ENCODE results near the gene POLR1A. TPM values are rescaled to one million over a fixed set of nuclear protein-coding genes. Genes with fewer than 3 reads are reported as not detected.

The POLR1A gene
- total and polyA plus RNA-seq, 4 donors: 3.2 to 12.3 (median 6.1) TPM

- Histone ChIP-seq H3K4me1 (ENCODE audit: control insufficient read depth in 4 of 4, insufficient read depth in 4 of 4, low read length in 3 of 4) (no peaks in the 10 kb centered on the region), H3K36me3 (ENCODE audit: control insufficient read depth in 4 of 4, insufficient read depth in 3 of 4, low read depth in 1 of 4, low read length in 3 of 4) (peaks cover 18 to 98% (median 77%) of the 10 kb centered on the region in 4 donors), H3K27me3 (ENCODE audit: control insufficient read depth in 4 of 4, insufficient read depth in 4 of 4, low read length in 3 of 4) (no peaks in the 10 kb centered on the region), H3K27ac (ENCODE audit: low read depth in 1 of 2, low read length in 2 of 2) (no peak overlapping the region), H3K9ac (ENCODE audit: low read depth in 1 of 2, low read length in 2 of 2) (no peak overlapping the region), H3K9me3 (ENCODE audit: control insufficient read depth in 4 of 4, low read length in 3 of 4) (no peaks in the 10 kb centered on the region), H3K4me3 (ENCODE audit: low read depth in 1 of 3, low read length in 3 of 3) (no peak overlapping the region)
- no peak for DNase-seq (ENCODE audit: low spot score)
- WGBS: 86% methylated on average over 5 of the region's 5 CpGs
- no peak for TF ChIP-seq NR2F2 (IDR thresholded peaks at IDR 0.05)
- TF ChIP-seq EGR1 (IDR thresholded peaks at IDR 0.05; ENCODE audit: low read depth in 2 of 2): no peak
- no peak for TF ChIP-seq CTCF (IDR thresholded peaks at IDR 0.05; ENCODE audit: low read depth, low read length, missing input control)
- TF ChIP-seq JUND (IDR thresholded peaks at IDR 0.05): no peak
- TF ChIP-seq HNF4G (IDR thresholded peaks at IDR 0.05): no peak
- TF ChIP-seq RAD21 (IDR thresholded peaks at IDR 0.05): no peak
- TF ChIP-seq REST (IDR thresholded peaks at IDR 0.05): no peak
- no peak for TF ChIP-seq MAX (IDR thresholded peaks at IDR 0.05)
Observed at GRCh38 chr2:86124683-86125082, 19.0 kb upstream of the POLR1A start.

- H3K27ac ChIP-seq (ENCODE audit: low read depth in 1 of 2, low read length in 2 of 2): no peak overlapping the region
- DNase-seq (ENCODE audit: low spot score): no peak
- TF ChIP-seq MAX (IDR thresholded peaks at IDR 0.05) (no peak), REST (IDR thresholded peaks at IDR 0.05) (no peak), HNF4G (IDR thresholded peaks at IDR 0.05) (no peak)
- peaks cover 20 to 98% (median 79%) of the 10 kb centered on the region in 4 donors for H3K36me3 ChIP-seq (ENCODE audit: control insufficient read depth in 4 of 4, insufficient read depth in 3 of 4, low read depth in 1 of 4, low read length in 3 of 4)
- H3K4me3 ChIP-seq (ENCODE audit: low read depth in 1 of 3, low read length in 3 of 3): no peak overlapping the region
- no peak overlapping the region for H3K9ac ChIP-seq (ENCODE audit: low read depth in 1 of 2, low read length in 2 of 2)
- H3K27me3 ChIP-seq (ENCODE audit: control insufficient read depth in 4 of 4, insufficient read depth in 4 of 4, low read length in 3 of 4): no peaks in the 10 kb centered on the region
- no peaks in the 10 kb centered on the region for H3K4me1 ChIP-seq (ENCODE audit: control insufficient read depth in 4 of 4, insufficient read depth in 4 of 4, low read length in 3 of 4)
- 81% methylated on average over 5 of the region's 5 CpGs for WGBS
- H3K9me3 ChIP-seq (ENCODE audit: control insufficient read depth in 4 of 4, low read length in 3 of 4): no peaks in the 10 kb centered on the region
Observed at GRCh38 chr2:86123328-86123925, 17.7 kb upstream of the POLR1A start.
